ENCODE results near the gene FMNL3. TPM values are rescaled to one million over a fixed set of nuclear protein-coding genes. Genes with fewer than 3 reads are reported as not detected.

FMNL3 gene
- total RNA-seq, 1 donor from 2014 or later = 36.2 TPM

DNA sequence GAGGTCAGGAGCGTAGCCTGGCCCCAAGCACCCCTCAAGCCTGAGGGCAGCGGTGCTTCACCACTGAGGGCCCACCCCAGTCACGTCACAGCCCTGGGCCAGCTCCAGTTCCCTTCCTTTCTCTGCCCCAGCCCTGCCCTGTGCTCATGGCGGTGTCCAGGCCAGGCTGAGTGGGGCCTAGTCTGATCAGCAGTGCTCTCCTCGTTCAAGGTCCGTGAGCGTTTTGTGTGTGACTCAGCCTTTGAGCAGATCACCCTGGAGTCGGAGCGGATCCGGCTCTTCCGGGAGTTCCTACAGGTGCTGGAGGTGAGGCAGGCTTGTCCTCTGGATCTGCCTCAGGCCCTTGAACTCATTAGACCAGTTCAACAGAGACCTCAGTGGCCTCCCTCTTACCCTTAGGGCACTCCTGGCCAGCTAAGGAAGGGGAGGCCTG, 64.8 kb downstream of the FMNL3 start:
- intact Hi-C loops (cut with micrococcal nuclease) = no loop called here
- Mint-ChIP-seq H3K27me3 (ENCODE audit: low read depth) (no peaks in the 10 kb centered on the region), H3K4me1 (ENCODE audit: low read depth) (peaks cover 4% of the 10 kb centered on the region), H3K4me3 (ENCODE audit: low read depth) (no peak overlapping the region), H3K27ac (no peak overlapping the region), H3K36me3 (ENCODE audit: low read depth) (peaks cover 40% of the 10 kb centered on the region), H3K9me3 (no peaks in the 10 kb centered on the region)
- no peak for DNase-seq (ENCODE audit: low spot score)

DNA sequence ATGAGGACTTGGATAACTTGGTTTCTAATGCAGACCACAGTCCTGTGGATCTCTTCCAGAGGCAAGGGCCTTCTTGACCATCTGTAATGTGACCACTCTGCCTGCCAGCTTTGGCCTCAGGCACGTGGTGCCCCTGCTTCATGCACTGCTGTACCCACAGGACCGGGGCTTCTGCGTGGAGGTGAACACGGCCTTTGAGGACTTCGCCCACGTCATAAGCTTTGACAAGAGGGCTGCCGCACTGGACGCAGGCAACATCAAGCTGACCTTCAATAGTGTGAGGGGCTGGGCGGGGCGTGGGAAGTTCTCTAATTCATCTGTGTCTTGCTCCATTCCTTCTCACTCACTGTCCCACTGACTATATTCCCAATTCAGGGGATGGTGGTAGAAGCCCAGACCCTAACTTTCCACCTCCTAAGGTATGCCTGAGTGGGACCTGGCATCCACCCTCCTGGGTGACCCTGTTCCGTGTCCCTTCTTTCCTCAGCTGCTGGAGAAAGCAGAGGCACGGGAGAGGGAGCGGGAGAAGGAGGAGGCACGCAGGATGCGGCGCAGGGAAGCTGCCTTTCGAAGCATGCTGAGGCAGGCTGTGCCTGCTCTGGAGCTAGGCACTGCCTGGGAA, 65.3 kb downstream of the FMNL3 start:
- Mint-ChIP-seq H3K9me3 (no peaks in the 10 kb centered on the region), H3K4me3 (ENCODE audit: low read depth) (no peak overlapping the region), H3K27ac (no peak overlapping the region), H3K4me1 (ENCODE audit: low read depth) (peaks cover 9% of the 10 kb centered on the region), H3K27me3 (ENCODE audit: low read depth) (no peaks in the 10 kb centered on the region), H3K36me3 (ENCODE audit: low read depth) (peaks cover 35% of the 10 kb centered on the region)
- intact Hi-C loops (cut with micrococcal nuclease) = no loop called here
- no peak for DNase-seq (ENCODE audit: low spot score)

DNA sequence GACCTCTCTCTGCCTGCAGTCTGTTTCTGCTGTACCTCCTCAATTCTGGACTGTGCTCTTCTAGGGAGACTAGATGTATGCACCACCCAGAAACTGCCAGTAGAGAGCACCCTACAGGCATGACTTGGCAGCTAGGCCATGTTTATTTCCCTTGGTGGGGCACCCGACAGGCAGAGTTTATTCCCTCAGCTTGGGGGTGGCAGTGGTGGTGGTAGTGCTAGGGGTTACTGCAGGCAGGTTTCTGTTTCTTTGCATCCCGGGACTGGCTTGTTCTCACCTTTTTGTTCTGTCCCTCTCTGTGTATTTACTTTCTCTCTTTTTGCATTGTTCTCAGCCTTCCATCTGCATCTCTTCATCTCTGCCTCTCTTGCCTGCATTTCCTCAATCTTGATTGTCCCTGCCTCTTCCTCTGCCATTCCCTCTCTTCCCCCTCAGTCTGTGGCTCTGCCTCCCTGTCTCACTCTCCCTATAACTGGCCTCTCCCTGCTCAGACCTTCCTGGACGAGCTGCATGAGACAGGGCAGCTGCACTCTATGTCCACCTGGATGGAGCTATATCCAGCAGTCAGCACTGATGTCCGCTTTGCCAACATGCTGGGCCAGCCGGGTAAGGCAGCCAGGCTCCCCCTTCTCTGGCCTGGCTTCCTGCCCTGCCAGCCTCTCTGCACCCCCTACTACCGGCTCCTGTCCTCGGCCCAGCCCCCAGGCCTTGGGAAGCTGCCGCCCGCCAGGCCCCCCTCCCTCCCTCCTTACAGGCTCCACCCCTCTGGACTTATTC, 70.0 kb downstream of the FMNL3 start:
- H3K36me3 Mint-ChIP-seq (ENCODE audit: low read depth) = peaks cover 8% of the 10 kb centered on the region
- no peak overlapping the region for H3K27ac Mint-ChIP-seq
- no peaks in the 10 kb centered on the region for H3K27me3 Mint-ChIP-seq (ENCODE audit: low read depth)
- intact Hi-C loops (cut with micrococcal nuclease) = loop anchor here (2.0 to 5.0 kb wide), 3 partner anchors 70 to 202 kb away; partner anchors contain the start of gene FMNL3
- no peak overlapping the region for H3K4me3 Mint-ChIP-seq (ENCODE audit: low read depth)
- H3K9me3 Mint-ChIP-seq = no peaks in the 10 kb centered on the region
- peaks cover 6% of the 10 kb centered on the region for H3K4me1 Mint-ChIP-seq (ENCODE audit: low read depth)
- DNase-seq (ENCODE audit: low spot score) = peak; percentile 49

DNA sequence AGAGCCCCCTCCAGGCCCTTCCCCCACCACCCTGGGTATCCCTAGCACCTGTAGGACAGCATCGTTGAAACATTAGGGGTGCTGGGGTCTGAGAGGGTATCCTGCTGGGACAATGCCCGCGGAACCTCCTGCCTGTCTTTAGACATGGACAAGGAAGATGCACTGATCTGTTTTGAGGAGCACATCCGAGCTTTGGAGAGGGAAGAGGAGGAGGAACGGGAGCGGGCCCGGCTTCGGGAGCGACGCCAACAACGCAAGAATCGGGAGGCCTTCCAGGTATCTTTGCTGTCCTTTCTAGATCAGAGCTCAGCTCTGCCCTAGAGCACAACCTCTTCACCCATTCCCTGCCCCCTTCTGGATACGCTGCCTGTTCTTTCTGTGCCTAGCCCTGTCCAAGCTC, 70.6 kb downstream of the FMNL3 start:
- Mint-ChIP-seq H3K36me3 (ENCODE audit: low read depth) (peaks cover 8% of the 10 kb centered on the region), H3K9me3 (no peaks in the 10 kb centered on the region), H3K27ac (no peak overlapping the region), H3K27me3 (ENCODE audit: low read depth) (no peaks in the 10 kb centered on the region), H3K4me1 (ENCODE audit: low read depth) (peaks cover 6% of the 10 kb centered on the region), H3K4me3 (ENCODE audit: low read depth) (no peak overlapping the region)
- DNase-seq (ENCODE audit: low spot score) = no peak
- intact Hi-C loops (cut with micrococcal nuclease) = loop anchor here (2.0 to 5.0 kb wide), 3 partner anchors 70 to 202 kb away; partner anchors contain the start of gene FMNL3

DNA sequence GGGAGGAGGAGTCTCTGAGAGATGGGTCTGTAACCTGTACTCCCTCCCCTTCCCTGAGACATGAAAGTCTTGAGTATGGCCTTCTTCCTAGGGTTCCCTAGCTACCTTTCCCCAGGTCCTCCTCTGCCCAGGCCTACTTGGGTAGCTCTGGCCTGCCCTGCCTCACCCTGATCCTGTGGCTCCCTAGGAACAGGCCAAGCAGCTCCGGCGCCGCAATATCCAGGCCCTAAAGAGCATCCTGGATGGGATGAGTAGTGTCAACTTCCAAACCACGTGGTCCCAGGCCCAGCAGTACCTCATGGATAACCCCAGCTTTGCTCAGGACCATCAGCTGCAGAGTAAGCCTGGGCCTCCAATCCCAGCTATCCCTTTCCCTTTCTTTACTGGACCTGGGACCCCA, 71.5 kb downstream of the FMNL3 start:
- Mint-ChIP-seq H3K36me3 (ENCODE audit: low read depth) (peaks cover 7% of the 10 kb centered on the region), H3K9me3 (no peaks in the 10 kb centered on the region), H3K4me1 (ENCODE audit: low read depth) (peaks cover 6% of the 10 kb centered on the region), H3K27ac (no peak overlapping the region), H3K27me3 (ENCODE audit: low read depth) (no peaks in the 10 kb centered on the region), H3K4me3 (ENCODE audit: low read depth) (no peak overlapping the region)
- intact Hi-C loops (cut with micrococcal nuclease) = loop anchor here (2.0 to 5.0 kb wide), 3 partner anchors 71 to 203 kb away; partner anchors contain the start of gene FMNL3
- no peak for DNase-seq (ENCODE audit: low spot score)

DNA sequence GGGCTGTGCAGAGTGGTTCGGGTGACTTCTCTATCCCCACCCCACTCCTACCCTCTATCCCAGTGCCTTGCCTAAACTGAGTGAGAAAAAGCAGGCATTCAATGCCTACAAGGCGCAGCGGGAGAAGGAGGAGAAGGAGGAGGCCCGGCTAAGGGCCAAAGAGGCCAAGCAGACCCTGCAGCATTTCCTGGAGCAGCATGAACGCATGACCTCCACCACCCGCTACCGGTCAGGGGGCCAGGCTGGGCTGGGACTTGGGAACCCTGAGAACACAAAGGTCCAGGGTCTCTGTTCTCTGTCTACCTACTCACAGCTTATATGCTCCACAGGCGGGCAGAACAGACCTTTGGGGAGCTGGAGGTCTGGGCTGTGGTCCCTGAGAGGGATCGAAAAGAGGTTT, 72.2 kb downstream of the FMNL3 start:
- H3K9me3 Mint-ChIP-seq = no peaks in the 10 kb centered on the region
- peaks cover 6% of the 10 kb centered on the region for H3K4me1 Mint-ChIP-seq (ENCODE audit: low read depth)
- H3K27ac Mint-ChIP-seq = no peak overlapping the region
- H3K27me3 Mint-ChIP-seq (ENCODE audit: low read depth) = no peaks in the 10 kb centered on the region
- no peak for DNase-seq (ENCODE audit: low spot score)
- H3K36me3 Mint-ChIP-seq (ENCODE audit: low read depth) = peaks cover under 1% of the 10 kb centered on the region
- no peak overlapping the region for H3K4me3 Mint-ChIP-seq (ENCODE audit: low read depth)
- intact Hi-C loops (cut with micrococcal nuclease) = loop anchor here (5.0 kb wide), 1 partner anchor 127 kb away; no protein-coding TSS in a partner anchor

DNA sequence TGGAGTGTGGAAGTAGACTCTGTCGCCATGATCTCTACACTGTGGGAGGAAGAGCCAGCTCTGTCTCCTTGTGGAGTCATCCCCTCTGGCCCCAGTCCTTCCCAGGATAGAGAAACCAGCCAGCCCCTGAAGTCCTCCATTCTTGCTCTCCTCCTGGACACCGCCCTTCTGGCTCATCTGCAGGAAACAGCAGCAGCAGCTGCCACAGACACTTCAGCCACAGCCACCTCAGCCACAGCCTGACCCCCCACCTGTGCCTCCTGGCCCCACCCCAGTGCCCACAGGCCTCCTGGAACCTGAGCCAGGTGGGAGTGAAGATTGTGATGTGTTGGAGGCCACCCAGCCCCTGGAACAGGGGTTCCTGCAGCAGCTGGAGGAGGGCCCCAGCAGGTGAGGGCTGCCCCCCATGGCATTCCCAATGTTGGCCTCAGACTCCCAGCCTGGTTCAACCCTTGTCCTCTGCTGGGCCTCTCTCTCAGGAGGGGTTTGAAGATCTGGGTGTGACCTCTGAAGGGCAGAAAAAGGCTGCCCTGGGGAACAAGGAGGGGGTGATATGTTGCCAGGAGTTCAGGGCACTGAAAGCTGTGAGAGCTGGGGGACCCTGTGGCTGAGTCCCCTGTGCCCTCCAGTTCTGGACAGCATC, 73.4 kb downstream of the FMNL3 start:
- H3K4me1 Mint-ChIP-seq (ENCODE audit: low read depth) = peaks cover 10% of the 10 kb centered on the region
- H3K27me3 Mint-ChIP-seq (ENCODE audit: low read depth) = peaks cover 2% of the 10 kb centered on the region
- H3K27ac Mint-ChIP-seq = no peak overlapping the region
- H3K9me3 Mint-ChIP-seq = no peaks in the 10 kb centered on the region
- no peaks in the 10 kb centered on the region for H3K36me3 Mint-ChIP-seq (ENCODE audit: low read depth)
- no peak for DNase-seq (ENCODE audit: low spot score)
- intact Hi-C loops (cut with micrococcal nuclease) = no loop called here
- no peak overlapping the region for H3K4me3 Mint-ChIP-seq (ENCODE audit: low read depth)

DNA sequence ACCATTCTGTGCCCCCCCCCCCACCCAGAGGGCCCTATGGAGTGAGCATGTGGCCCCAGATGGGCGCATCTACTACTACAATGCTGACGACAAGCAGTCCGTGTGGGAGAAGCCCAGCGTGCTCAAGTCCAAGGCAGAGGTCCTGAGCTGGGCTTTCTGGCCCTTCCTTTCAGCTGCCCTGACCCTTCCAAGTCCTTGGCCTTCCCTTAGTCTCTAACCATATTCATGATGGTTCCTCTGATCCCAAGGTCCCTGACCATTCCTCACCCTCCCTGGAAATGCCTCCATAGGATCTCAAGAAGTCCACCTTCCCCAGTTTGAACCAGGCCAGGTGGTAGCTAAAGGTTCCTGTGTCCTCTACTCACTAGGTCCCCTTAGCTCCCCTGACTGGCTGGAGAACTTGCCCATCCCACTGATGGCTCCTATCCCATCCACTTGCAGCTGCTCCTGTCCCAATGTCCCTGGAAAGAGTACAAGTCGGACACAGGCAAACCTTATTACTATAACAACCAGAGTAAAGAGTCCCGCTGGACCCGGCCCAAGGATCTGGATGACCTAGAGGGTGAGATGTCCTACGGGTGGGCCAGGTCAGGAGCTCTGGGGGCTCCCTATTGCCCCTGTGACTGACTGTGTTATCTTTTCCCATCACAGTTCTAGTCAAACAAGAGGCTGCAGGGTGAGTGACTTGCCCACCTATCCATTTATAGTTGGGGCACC, 74.1 kb downstream of the FMNL3 start:
- Mint-ChIP-seq H3K4me1 (ENCODE audit: low read depth) (peaks cover 10% of the 10 kb centered on the region), H3K4me3 (ENCODE audit: low read depth) (no peak overlapping the region)

DNA sequence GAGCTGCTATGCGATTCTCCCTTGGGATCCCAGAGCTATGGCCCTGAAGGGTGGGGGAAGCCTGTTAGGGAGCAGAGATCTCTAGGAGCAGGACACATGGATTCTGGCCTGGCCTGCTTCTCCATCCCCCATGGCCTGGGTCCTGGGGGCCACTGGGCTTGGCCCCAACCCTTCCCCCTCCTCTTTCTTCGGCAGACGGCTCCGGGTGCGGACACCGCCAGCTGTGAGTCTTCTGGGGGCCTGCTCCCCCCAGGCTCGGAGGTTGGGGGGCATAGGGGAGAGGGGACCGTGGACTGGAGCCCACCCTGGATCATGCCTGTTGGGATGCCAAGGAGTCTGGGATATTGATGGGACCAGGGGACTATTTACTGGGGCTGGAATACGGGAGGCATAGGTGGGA, 74.8 kb downstream of the FMNL3 start:
- intact Hi-C loops (cut with micrococcal nuclease) = no loop called here
- no peaks in the 10 kb centered on the region for H3K36me3 Mint-ChIP-seq (ENCODE audit: low read depth)
- H3K4me1 Mint-ChIP-seq (ENCODE audit: low read depth) = peaks cover 10% of the 10 kb centered on the region
- no peaks in the 10 kb centered on the region for H3K9me3 Mint-ChIP-seq
- H3K27me3 Mint-ChIP-seq (ENCODE audit: low read depth) = peaks cover 2% of the 10 kb centered on the region
- no peak overlapping the region for H3K4me3 Mint-ChIP-seq (ENCODE audit: low read depth)
- no peak for DNase-seq (ENCODE audit: low spot score)
- no peak overlapping the region for H3K27ac Mint-ChIP-seq

More for the DNA sequence above, 74.1 kb downstream of the FMNL3 start:
- Mint-ChIP-seq H3K36me3 (ENCODE audit: low read depth) (no peaks in the 10 kb centered on the region), H3K27me3 (ENCODE audit: low read depth) (peaks cover 2% of the 10 kb centered on the region), H3K27ac (no peak overlapping the region), H3K9me3 (no peaks in the 10 kb centered on the region)
- no peak for DNase-seq (ENCODE audit: low spot score)
- intact Hi-C loops (cut with micrococcal nuclease) = no loop called here

DNA sequence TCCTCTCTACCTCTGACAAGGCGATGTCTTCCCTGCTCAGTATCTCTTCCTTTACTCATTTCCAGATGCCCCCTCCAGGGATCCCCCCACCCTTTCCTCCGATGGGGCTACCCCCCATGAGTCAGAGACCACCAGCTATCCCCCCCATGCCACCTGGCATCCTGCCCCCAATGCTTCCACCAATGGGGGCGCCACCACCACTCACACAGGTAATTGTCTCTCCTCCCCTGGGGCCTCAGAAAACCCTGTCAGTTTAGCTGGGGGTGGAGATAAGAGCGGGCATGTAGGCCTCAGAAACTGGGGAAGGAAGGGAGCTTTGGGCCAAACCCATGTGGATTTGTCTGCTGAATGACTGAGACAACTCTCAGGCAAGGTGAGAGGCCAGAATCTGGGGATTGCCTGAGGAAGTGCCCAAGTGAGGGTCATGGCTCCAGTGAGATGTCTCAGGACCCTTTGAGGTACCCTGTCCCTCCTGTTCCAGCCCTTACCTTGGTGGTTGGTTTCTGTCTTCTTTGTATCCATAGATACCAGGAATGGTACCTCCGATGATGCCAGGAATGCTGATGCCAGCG, 75.8 kb downstream of the FMNL3 start:
- intact Hi-C loops (cut with micrococcal nuclease) = no loop called here

DNA sequence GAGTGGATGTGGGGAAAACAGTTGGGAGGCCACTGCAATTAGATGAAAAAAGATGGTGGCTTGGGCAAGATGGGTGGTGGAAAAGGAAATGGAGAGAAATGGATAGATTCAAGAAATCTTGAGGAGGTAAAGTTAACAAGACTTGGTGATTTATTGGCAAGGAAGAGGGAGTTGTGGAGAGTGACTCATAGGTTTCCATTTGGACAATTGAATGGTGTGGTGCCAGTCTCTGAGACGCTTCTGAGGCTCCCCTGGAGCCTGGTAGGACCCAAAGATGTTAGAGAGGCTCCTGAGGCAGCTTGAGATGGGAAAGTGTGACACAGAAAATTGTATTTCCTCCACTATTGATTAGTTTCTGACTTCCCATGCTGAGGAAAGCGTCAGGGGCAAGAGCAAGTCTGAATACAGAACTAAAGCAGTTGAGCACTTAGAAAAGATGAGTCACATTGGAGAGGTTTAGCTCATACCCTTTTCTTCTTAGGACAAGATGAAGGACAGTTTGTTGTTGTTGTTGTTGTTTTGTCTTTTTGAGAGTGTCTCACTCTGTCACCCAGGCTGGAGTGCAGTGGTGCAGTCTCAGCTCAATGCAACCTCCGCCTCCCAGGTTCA, 79.3 kb downstream of the FMNL3 start:
- intact Hi-C loops (cut with micrococcal nuclease) = no loop called here
- no peak for DNase-seq (ENCODE audit: low spot score)
- Mint-ChIP-seq H3K9me3 (no peaks in the 10 kb centered on the region), H3K27ac (no peak overlapping the region), H3K4me3 (ENCODE audit: low read depth) (no peak overlapping the region), H3K4me1 (ENCODE audit: low read depth) (peaks cover 16% of the 10 kb centered on the region), H3K36me3 (ENCODE audit: low read depth) (no peaks in the 10 kb centered on the region), H3K27me3 (ENCODE audit: low read depth) (peaks cover 2% of the 10 kb centered on the region)

More for the DNA sequence above, 75.8 kb downstream of the FMNL3 start:
- peaks cover 4% of the 10 kb centered on the region for H3K4me1 Mint-ChIP-seq (ENCODE audit: low read depth)
- H3K27ac Mint-ChIP-seq = no peak overlapping the region
- no peak overlapping the region for H3K4me3 Mint-ChIP-seq (ENCODE audit: low read depth)
- H3K27me3 Mint-ChIP-seq (ENCODE audit: low read depth) = peaks cover 2% of the 10 kb centered on the region
- DNase-seq (ENCODE audit: low spot score) = no peak
- H3K9me3 Mint-ChIP-seq = no peaks in the 10 kb centered on the region
- no peaks in the 10 kb centered on the region for H3K36me3 Mint-ChIP-seq (ENCODE audit: low read depth)

DNA sequence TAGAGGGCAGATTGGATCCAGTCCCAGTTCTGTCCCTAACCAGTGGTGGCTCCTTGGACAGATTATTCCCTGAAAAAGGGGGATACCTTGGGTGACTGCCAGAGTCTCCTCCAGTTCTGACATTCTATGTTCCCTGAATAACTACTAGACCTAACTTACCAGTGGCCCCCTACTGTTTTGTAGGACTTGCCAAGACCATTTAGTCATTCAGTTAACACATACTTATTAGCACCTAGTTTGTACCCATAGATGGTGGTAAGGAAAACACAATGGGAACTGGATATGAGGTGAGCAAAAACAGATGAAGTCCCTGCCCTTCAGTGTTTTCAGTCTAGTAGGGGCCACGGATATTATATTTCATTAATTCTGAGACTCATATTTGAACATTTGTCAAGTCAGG, 80.4 kb downstream of the FMNL3 start:
- no peak overlapping the region for H3K4me3 Mint-ChIP-seq (ENCODE audit: low read depth)

More for the DNA sequence above, 80.4 kb downstream of the FMNL3 start:
- intact Hi-C loops (cut with micrococcal nuclease) = no loop called here
- no peak overlapping the region for H3K27ac Mint-ChIP-seq
- H3K9me3 Mint-ChIP-seq = no peaks in the 10 kb centered on the region
- DNase-seq (ENCODE audit: low spot score) = no peak
- peaks cover 20% of the 10 kb centered on the region for H3K4me1 Mint-ChIP-seq (ENCODE audit: low read depth)
- H3K27me3 Mint-ChIP-seq (ENCODE audit: low read depth) = peaks cover 2% of the 10 kb centered on the region
- H3K36me3 Mint-ChIP-seq (ENCODE audit: low read depth) = no peaks in the 10 kb centered on the region

Data from activated T-helper 2 cell treated with anti-CD3 and anti-CD28 coated beads, Interferon-gamma antibody, Interleukin-2, Interleukin-4, amounts not matched to agents 10 μg/mL and 5 μg/mL and 100 μg/mL, durations not matched to agents 14 hours and 24 hours and 36 hours (primary cell).